Hematopoietic multipotent progenitor cell (in vitro differentiated cells): ENCODE measurements around the gene PPP2R5A. TPM values are rescaled to one million over a fixed set of nuclear protein-coding genes. Genes with fewer than 3 reads are reported as not detected.
"Not testable (repeated sequence)": the region's sequence is repeated elsewhere in the genome, so short reads cannot be mapped to it uniquely, and the experiment has no call there.

ENCODE experiments used
- DNase-seq, 3 donors: peaks; one replicate each; pipeline ENCODE4 v3.0.0-alpha.2; 2011 to 2015; ENCODE audit warnings: low read depth in 2 of 3, low spot score in 2 of 3
- total RNA-seq: library from RNA; depleted of rRNA; stranded (reverse); fragments of >200 nt; gene quantifications from one replicate; pipeline ENCODE4 v1.2.3, GENCODE V29; 2012

Gene PPP2R5A
- total RNA-seq, 1 donor = 21.8 TPM

- DNase-seq = no peak
Observed at GRCh38 chr1:212294983-212295382, 9.8 kb downstream of the PPP2R5A start.

GRCh38 chr1:212295579-212295978 is 10.4 kb downstream of the PPP2R5A start:
- no peak for DNase-seq

- no peak for DNase-seq
Observed at GRCh38 chr1:212297338-212297737, 12.1 kb downstream of the PPP2R5A start.

- DNase-seq = no peak
Observed at GRCh38 chr1:212301580-212301979, 16.4 kb downstream of the PPP2R5A start.

GRCh38 chr1:212302745-212303383 is 17.7 kb downstream of the PPP2R5A start:
- DNase-seq = no peak

- no peak for DNase-seq
Observed at GRCh38 chr1:212305342-212305741, 20.1 kb downstream of the PPP2R5A start.

GRCh38 chr1:212305984-212306452 is 20.8 kb downstream of the PPP2R5A start:
- DNase-seq = not testable (repeated sequence)

GRCh38 chr1:212309967-212310366 is 24.8 kb downstream of the PPP2R5A start:
- DNase-seq = no peak

GRCh38 chr1:212310383-212310782 is 25.2 kb downstream of the PPP2R5A start:
- no peak for DNase-seq

- no peak for DNase-seq
Observed at GRCh38 chr1:212311836-212312497, 26.8 kb downstream of the PPP2R5A start.

- DNase-seq = no peak
Observed at GRCh38 chr1:212313616-212314015, 28.4 kb downstream of the PPP2R5A start.

- no peak for DNase-seq
Observed at GRCh38 chr1:212315184-212315583, 30.0 kb downstream of the PPP2R5A start.

GRCh38 chr1:212315907-212316306 is 30.7 kb downstream of the PPP2R5A start:
- peak in 2 of 3 donors; percentile 14 to 28 for DNase-seq

GRCh38 chr1:212317916-212318315 is 32.7 kb downstream of the PPP2R5A start:
- no peak for DNase-seq

GRCh38 chr1:212321031-212321430 is 35.8 kb downstream of the PPP2R5A start:
- not testable (repeated sequence) for DNase-seq

GRCh38 chr1:212323066-212323465 is 37.9 kb downstream of the PPP2R5A start:
- DNase-seq = no peak

- DNase-seq = no peak
Observed at GRCh38 chr1:212326541-212326940, 41.3 kb downstream of the PPP2R5A start.

GRCh38 chr1:212328248-212328647 is 43.0 kb downstream of the PPP2R5A start:
- DNase-seq = no peak

GRCh38 chr1:212329105-212329504 is 43.9 kb downstream of the PPP2R5A start:
- DNase-seq = no peak

GRCh38 chr1:212341090-212341489 is 55.9 kb downstream of the PPP2R5A start:
- no peak for DNase-seq

GRCh38 chr1:212344905-212345304 is 59.7 kb downstream of the PPP2R5A start:
- no peak for DNase-seq

- no peak for DNase-seq
Observed at GRCh38 chr1:212346601-212347000, 61.4 kb downstream of the PPP2R5A start.
